ENCODE measurements around the gene UBA7.
"Not testable (repeated sequence)": the region's sequence is repeated elsewhere in the genome, so short reads cannot be mapped to it uniquely, and the experiment has no call there.

UBA7 gene

GRCh38 chr3:49785565-49786356 lies 28.0 kb downstream of the UBA7 start:
- peak; percentile 59 for DNase-seq (ENCODE audit: low read depth)

- not testable (repeated sequence) for DNase-seq (ENCODE audit: low read depth)
These were observed 31.5 kb downstream of the UBA7 start for GRCh38 chr3:49782277-49782676.

- DNase-seq (ENCODE audit: low read depth): no peak
These were observed 32.1 kb downstream of the UBA7 start for GRCh38 chr3:49781415-49782199.

GRCh38 chr3:49780975-49781365 lies 32.8 kb downstream of the UBA7 start:
- DNase-seq (ENCODE audit: low read depth): not testable (repeated sequence)

GRCh38 chr3:49780080-49780974 lies 33.4 kb downstream of the UBA7 start:
- no peak for DNase-seq (ENCODE audit: low read depth)

- no peak for DNase-seq (ENCODE audit: low read depth)
These were observed 34.2 kb downstream of the UBA7 start for GRCh38 chr3:49779358-49780079.

GRCh38 chr3:49776101-49776500 lies 37.7 kb downstream of the UBA7 start:
- not testable (repeated sequence) for DNase-seq (ENCODE audit: low read depth)

- DNase-seq (ENCODE audit: low read depth): peak; percentile 11
These were observed 38.2 kb downstream of the UBA7 start for GRCh38 chr3:49775538-49775937.

GRCh38 chr3:49772703-49773102 lies 41.0 kb downstream of the UBA7 start:
- no peak for DNase-seq (ENCODE audit: low read depth)

- DNase-seq (ENCODE audit: low read depth): no peak
These were observed 42.3 kb downstream of the UBA7 start for GRCh38 chr3:49771340-49771938.

GRCh38 chr3:49769926-49770325 lies 43.8 kb downstream of the UBA7 start:
- DNase-seq (ENCODE audit: low read depth): no peak

- DNase-seq (ENCODE audit: low read depth): peak; percentile 38
These were observed 44.4 kb downstream of the UBA7 start for GRCh38 chr3:49769286-49769915.

GRCh38 chr3:49763981-49764380 lies 49.8 kb downstream of the UBA7 start:
- no peak for DNase-seq (ENCODE audit: low read depth)

- DNase-seq (ENCODE audit: low read depth): no peak
These were observed 52.1 kb downstream of the UBA7 start for GRCh38 chr3:49761661-49762060.

- no peak for DNase-seq (ENCODE audit: low read depth)
These were observed 54.5 kb downstream of the UBA7 start for GRCh38 chr3:49759226-49759625.

- DNase-seq (ENCODE audit: low read depth): no peak
These were observed 56.6 kb downstream of the UBA7 start for GRCh38 chr3:49757197-49757596.

GRCh38 chr3:49756036-49756435 lies 57.7 kb downstream of the UBA7 start:
- no peak for DNase-seq (ENCODE audit: low read depth)
